Adrenal gland (tissue), 12 donors: ENCODE data around the gene ADAT3. TPM values are rescaled to one million over a fixed set of nuclear protein-coding genes. Genes with fewer than 3 reads are reported as not detected.
"Not testable (repeated sequence)": the region's sequence is repeated elsewhere in the genome, so short reads cannot be mapped to it uniquely, and the experiment has no call there.

ENCODE experiments used
- DNase-seq, 7 donors: peaks; one replicate each; pipeline ENCODE4 v3.0.0-alpha.2; 2019 to 2020
- H3K27ac ChIP-seq, 5 donors: fragments of 200-600 bp; sonication (generic) in 4 of 5; 1 replicate in 3 of 5; 2 replicates in 2 of 5; pipeline versions ENCODE4 v1.5.1 to v1.8.0; 2016 to 2020; ENCODE audit warnings: mild to moderate bottlenecking in 1 of 5
- H3K27me3 ChIP-seq: fragments of 200-600 bp; 2 replicates; pipeline ENCODE4 v1.8.0; 2021
- H3K36me3 ChIP-seq, 2 donors: fragments of 200-600 bp; replicated peaks in 1 of 2; 1 replicate in 1 of 2; 2 replicates in 1 of 2; pipeline versions ENCODE4 v1.5.1 to v1.8.0; 2018 to 2022
- H3K4me1 ChIP-seq, 2 donors: fragments of 200-600 bp; replicated peaks in 1 of 2; 1 replicate in 1 of 2; 2 replicates in 1 of 2; pipeline versions ENCODE4 v1.5.1 to v1.8.0; 2018 to 2021
- H3K4me3 ChIP-seq, 4 donors: fragments of 200-600 bp; sonication (generic) in 3 of 4; one replicate each; pipeline ENCODE4 v1.5.1; 2016 to 2018
- H3K9me3 ChIP-seq, 3 donors: fragments of 200-600 bp; sonication (generic) in 1 of 3; replicated peaks in 1 of 3; 1 replicate in 2 of 3; 2 replicates in 1 of 3; pipeline versions ENCODE4 v1.5.1 to v1.8.0; 2016 to 2021
- CTCF ChIP-seq, 6 experiments: fragments of 450-650 bp in 4 of 6; fragments of 200-600 bp in 2 of 6; sonication (generic) in 1 of 6; IDR thresholded peaks; 1 replicate in 5 of 6; 2 replicates in 1 of 6; pipeline versions ENCODE4 v1.5.1 to v1.8.0; 2016 to 2021; ENCODE audit warnings: antibody characterized with exemption in 6 of 6, mild to moderate bottlenecking in 2 of 6, moderate library complexity in 1 of 6
- POLR2A ChIP-seq, 2 donors: fragments of 450-650 bp; IDR thresholded peaks; one replicate each; pipeline ENCODE4 v1.6.1; 2017; ENCODE audit warnings: antibody characterized with exemption in 2 of 2, mild to moderate bottlenecking in 2 of 2, moderate library complexity in 1 of 2
- WGBS, 4 donors: extraction: QIAGEN DNeasy Blood & Tissue Kit in 2 of 4; methylation state at CpG; one replicate each; pipeline versions ENCODE4 v1.1.5 to v1.1.7; 2013 to 2017; 5-methylcytosine and 5-hydroxymethylcytosine counted together
- intact Hi-C, 2 donors: fragments of 100-400 bp; cut with DNase I; formaldehyde crosslinking; loops; one replicate each; pipeline versions ENCODE4 v1.14.1 to v1.15.0; 2022 to 2023
- polyA plus RNA-seq, 3 donors: library from polyadenylated mRNA; stranded (reverse); fragments of 200-250 nt in 2 of 3; fragments of 350-450 nt in 1 of 3; fragmentation: Illumina TruSeq in 1 of 3; extraction: RNeasy Lipid Tissue Mini Kit (QIAGEN cat#74804) in 1 of 3; gene quantifications; one replicate each; pipeline ENCODE4 v1.2.3, GENCODE V29; 2013 to 2014
- total RNA-seq, 9 donors: library from RNA; depleted of rRNA in 4 of 9; stranded (reverse); fragments of >200 nt in 4 of 9; fragments of 120-200 nt in 1 of 9; fragmentation: NEBNext Ultra II Directional in 1 of 9; extraction: Animal tissue kit (Norgen Biotek cat#: 25700) in 1 of 9; gene quantifications; one replicate each; pipeline versions ENCODE4 v1.1.0 to v1.2.4, GENCODE V29; 2013 to 2023
- donor health status: healthy with polysubstance abuse.
- donor health status: Bipolar disorder and iron deficiency.
- donor health status: DM: yes; HTN: yes; CAD: no.
- donor health status: DM: no; HTN: no; CAD: no.
- donor health status: DM: no; HTN: no; CAD: no.
- donor health status: DM: yes; HTN: yes; CAD: no.

The ADAT3 gene
- total and polyA plus RNA-seq, 12 donors: 1.7 to 29.6 (median 8.3) TPM; not detected in 1

GRCh38 chr19:1875646-1876495, 29.3 kb upstream of the ADAT3 start:
- intact Hi-C loops: no loop called here
- H3K4me3 ChIP-seq: peak overlapping the region in 3 of 4 donors; percentile 83 to 95 (median 94)
- TF ChIP-seq CTCF (IDR thresholded peaks at IDR 0.05) (no peak), POLR2A (IDR thresholded peaks at IDR 0.05) (peak; percentile 91 to 98)
- H3K36me3 ChIP-seq: peaks cover 0 to 9% of the 10 kb centered on the region in 2 donors
- peak overlapping the region; percentile 87 to 99 (median 97) for H3K27ac ChIP-seq
- peaks cover 45 to 48% of the 10 kb centered on the region in 2 donors for H3K4me1 ChIP-seq
- DNase-seq: peak; percentile 90 to 96 (median 93)
- no peaks in the 10 kb centered on the region for H3K27me3 ChIP-seq
- 0 to 7% (median 1%) methylated on average over 3 to 87 of the region's 87 CpGs for WGBS, 4 donors
- no peaks in the 10 kb centered on the region for H3K9me3 ChIP-seq

GRCh38 chr19:1876496-1877279, 28.5 kb upstream of the ADAT3 start:
- Histone ChIP-seq H3K27ac (peak overlapping the region in 4 of 5 donors; percentile 95 to 99 (median 98)), H3K4me3 (peak overlapping the region in 2 of 4 donors; percentile 83 to 94), H3K4me1 (peaks cover 37 to 40% of the 10 kb centered on the region in 2 donors)
- H3K9me3 ChIP-seq, intact Hi-C loops, H3K36me3 ChIP-seq, H3K27me3 ChIP-seq: not testable (repeated sequence)
- DNase-seq: peak in 3 of 7 donors; percentile 18 to 57 (median 30)
- 41 to 69% (median 57%) methylated on average over 15 to 44 of the region's 53 CpGs for WGBS, 4 donors

GRCh38 chr19:1877280-1877660, 27.9 kb upstream of the ADAT3 start:
- H3K27ac ChIP-seq, DNase-seq, H3K36me3 ChIP-seq, H3K4me3 ChIP-seq, intact Hi-C loops, H3K9me3 ChIP-seq, H3K27me3 ChIP-seq: not testable (repeated sequence)
- H3K4me1 ChIP-seq: peaks cover 31 to 38% of the 10 kb centered on the region in 2 donors
- 70 to 77% (median 71%) methylated on average over 2 to 36 of the region's 47 CpGs; no CpG with 5 or more reads in 1 of the 4 donors for WGBS, 4 donors

- H3K27me3 ChIP-seq, H3K36me3 ChIP-seq, H3K4me3 ChIP-seq, intact Hi-C loops, H3K27ac ChIP-seq, DNase-seq, H3K9me3 ChIP-seq: not testable (repeated sequence)
- H3K4me1 ChIP-seq: peaks cover 26 to 38% of the 10 kb centered on the region in 2 donors
- 79 to 86% (median 86%) methylated on average over 4 to 8 of the region's 8 CpGs; no CpG with 5 or more reads in 1 of the 4 donors for WGBS, 4 donors
Observed at GRCh38 chr19:1878583-1878982, 26.6 kb upstream of the ADAT3 start.

- 80 to 94% (median 89%) methylated on average over 6 to 15 of the region's 17 CpGs for WGBS, 4 donors
- H3K36me3 ChIP-seq, DNase-seq, H3K4me3 ChIP-seq, H3K9me3 ChIP-seq, H3K27me3 ChIP-seq, intact Hi-C loops, H3K27ac ChIP-seq: not testable (repeated sequence)
- peaks cover 24 to 33% of the 10 kb centered on the region in 2 donors for H3K4me1 ChIP-seq
Observed at GRCh38 chr19:1879982-1880381, 25.2 kb upstream of the ADAT3 start.
